ENCODE measurements around the gene TREML4.
"Not testable (repeated sequence)": the region's sequence is repeated elsewhere in the genome, so short reads cannot be mapped to it uniquely, and the experiment has no call there.

Gene TREML4, protein sequence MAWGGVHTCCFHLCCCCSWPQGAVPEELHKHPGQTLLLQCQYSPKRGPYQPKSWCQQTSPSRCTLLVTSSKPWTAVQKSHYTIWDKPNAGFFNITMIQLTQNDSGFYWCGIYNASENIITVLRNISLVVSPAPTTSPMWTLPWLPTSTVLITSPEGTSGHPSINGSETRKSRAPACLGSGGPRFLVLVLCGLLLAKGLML

DNA sequence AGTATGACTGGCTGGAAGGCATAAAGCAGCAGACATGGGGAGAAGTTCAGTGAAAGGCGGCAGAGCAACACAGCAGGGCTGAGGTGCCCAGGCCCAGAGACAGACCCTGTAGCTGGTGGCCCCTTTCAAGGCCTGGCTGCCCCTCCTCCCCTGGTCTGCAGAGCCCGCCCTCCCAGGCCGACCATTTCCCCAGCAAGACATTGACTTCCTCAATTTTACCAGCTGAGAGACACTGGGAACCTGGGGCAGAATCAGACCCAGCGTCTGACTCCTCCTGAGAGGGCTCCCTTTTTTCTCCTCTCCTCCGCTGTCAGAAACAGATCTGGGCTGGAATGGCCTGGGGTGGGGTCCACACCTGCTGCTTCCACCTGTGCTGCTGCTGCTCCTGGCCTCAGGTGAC lies at the start of gene TREML4:
TREML4 (plus strand) TSS at position 254 of the 400 bp plus-strand sequence; CDS start at position 333, 79 bp downstream.
- no peak for DNase-seq

GRCh38 chr6:41179163-41179562 lies 49.0 kb upstream of the TREML4 start:
- no peak for DNase-seq

DNA sequence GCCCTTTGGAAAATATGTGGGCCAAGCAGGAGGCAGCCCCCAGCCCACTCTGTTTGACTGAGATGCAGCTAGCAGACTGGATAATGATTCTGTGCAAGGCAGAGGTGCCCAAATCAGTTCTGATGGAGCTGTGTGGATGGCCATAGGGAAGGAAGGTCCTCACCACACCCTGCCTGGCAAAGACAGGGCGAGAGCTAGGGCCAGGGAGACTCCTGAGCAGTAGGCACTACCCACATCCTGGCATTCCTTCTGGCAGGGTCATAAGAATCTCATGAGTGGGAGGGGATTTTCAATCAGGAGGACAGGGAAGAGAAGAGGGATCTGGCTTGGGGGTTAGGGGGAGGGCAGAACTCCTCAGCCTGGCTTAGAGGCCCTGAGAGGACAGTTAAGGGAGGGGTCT lies 46.6 kb upstream of the TREML4 start:
- no peak for DNase-seq

GRCh38 chr6:41182069-41183034 lies 45.8 kb upstream of the TREML4 start:
- DNase-seq = peak; percentile 45 to 80

GRCh38 chr6:41184761-41185160 lies 43.4 kb upstream of the TREML4 start:
- DNase-seq = no peak

- no peak for DNase-seq
Observed at GRCh38 chr6:41186031-41186562, 42.1 kb upstream of the TREML4 start.

- DNase-seq = no peak
Observed at GRCh38 chr6:41187924-41188886, 39.9 kb upstream of the TREML4 start.

DNA sequence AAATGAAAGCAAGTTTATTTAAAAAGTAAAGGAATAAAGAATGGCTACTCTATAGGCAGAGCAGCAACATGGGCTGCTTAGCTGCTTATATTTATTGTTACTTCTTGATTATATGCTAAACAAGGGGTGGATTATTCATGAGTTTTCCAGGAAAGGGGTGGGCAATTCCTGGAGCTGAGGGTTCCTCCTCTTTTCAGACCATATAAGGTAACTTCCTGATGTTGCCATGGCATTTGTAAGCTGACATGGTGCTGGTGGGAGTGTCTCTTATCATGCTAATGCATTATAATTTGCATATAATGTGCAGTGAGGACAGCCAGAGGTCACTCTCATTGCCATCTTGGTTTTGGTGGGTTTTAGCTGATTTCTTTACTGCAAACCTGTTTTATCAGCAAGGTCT lies 39.1 kb upstream of the TREML4 start:
- DNase-seq = not testable (repeated sequence)

- DNase-seq = no peak
Observed at GRCh38 chr6:41189967-41190366, 38.2 kb upstream of the TREML4 start.

DNA sequence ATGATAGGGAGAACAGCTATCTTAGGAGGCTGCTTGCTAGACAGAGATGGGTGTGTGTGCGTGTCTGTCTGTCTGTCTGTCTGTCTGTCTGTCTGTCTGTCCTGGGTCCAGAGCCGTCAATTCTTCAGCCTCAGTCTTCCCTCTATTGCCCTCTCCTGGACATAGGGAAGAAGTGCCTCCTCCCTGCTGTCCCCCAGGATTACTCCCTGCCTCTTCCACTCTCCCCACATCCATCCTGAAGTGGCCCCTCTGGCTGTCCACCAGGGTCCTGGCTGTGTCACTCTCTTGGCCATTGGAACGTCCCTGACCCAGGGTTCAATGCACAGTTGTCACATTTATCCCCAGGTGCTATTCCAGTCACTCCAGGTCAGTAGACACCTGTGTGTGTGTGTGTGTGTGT lies 37.4 kb upstream of the TREML4 start:
- no peak for DNase-seq

DNA sequence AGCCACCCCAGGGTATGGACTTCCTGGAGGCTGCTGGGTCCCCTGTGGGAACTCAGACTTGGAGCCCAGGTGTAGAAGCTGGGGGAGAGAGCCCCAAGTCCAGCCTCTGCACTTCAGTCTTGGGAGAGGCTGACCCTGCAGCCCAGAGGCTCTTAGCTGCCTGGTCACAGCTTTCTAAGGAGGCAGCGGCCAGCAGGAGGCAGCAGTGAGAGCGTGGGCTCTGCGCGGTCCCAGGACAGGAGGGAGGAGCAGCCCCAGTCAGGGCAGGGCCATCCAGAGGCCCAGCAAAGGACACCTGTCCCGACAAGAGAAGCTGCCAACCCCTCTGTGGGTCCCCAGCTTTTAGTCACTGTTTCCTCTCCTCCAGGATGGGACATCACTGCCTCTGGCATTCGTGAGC lies 36.6 kb upstream of the TREML4 start:
- DNase-seq = peak; percentile 7 to 63

DNA sequence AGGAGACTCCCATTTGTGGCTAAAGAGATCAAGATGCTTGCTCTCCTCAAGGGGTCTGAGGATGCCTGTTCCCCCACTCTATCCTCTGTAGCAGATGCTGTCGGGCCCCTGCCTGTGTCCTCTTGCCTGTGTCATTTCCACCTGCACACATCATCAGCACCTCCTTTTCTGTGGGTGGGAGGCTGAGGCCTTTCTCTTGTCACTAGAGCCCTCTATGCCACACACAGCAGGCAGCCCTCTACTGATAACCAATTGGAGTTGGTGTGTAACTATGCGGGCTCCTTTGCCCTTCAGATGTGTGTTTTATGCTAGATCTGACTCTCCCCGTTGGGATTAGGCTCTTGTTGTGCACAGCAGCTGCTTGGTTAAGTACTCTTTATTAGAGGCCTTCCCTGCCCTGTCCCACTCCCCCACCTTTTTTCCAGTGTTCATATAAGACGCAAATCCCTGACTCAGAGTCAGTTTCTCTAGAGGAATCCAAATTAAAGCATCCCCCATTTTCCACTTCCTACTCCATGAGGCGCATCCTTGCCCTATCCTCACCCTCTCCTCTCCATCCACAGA lies 34.9 kb upstream of the TREML4 start:
- DNase-seq = peak in 1 of 2 experiments; percentile 7

GRCh38 chr6:41193884-41194283 lies 34.3 kb upstream of the TREML4 start:
- DNase-seq = no peak

- DNase-seq = no peak
Observed at GRCh38 chr6:41194386-41194785, 33.8 kb upstream of the TREML4 start.

DNA sequence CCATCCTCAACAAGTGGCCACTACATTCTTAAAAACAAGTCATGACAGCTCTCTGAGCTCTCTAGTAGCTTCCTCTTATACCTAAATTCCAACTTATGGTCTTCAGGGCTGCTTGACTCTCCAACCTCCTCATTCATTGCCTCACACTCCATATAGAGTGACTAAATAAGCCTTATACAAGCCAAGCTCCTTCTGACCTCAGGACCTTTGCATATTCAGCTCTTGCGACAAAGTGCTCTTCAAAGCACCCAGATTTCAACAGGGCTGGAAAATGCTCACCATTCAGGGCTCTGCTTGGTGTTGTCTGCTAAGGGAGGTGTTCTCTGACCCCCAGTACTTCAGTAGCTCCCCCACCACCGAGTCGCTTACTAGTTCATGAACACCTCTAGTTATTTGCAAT lies 30.9 kb upstream of the TREML4 start:
- DNase-seq = no peak

DNA sequence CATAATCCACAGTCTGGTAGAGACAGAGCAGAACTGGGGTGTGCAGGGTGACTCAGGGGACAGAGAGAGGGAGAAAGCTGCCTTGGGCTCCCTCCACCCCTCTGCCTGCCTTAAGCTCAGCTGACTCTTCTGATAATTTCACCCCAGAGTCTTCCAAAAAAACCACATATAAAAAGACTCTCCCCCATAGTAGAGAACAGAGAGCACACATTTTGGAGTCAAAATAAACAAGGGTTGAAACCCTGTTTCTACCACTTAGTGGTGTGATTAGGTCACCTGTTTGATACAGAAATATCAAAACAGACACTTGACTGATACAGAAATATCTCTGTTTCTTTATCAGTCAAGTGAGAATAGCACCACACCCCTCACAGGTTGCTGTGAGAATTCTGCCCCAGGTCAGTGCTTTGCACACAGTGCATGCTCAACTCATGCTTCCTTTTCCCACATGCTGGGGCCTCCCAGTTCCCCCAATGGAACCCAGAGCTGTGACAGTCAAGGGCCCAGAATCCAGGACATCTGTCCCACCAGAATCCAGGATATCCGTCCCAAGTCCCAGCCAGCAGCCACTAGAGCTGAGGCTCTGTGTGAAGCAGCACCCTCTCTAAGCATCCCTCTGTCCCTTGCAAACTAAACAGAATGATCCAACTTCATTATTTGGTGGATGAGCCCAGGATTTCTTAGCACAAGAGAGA lies 28.4 kb upstream of the TREML4 start:
- no peak for DNase-seq

GRCh38 chr6:41200296-41200900 lies 27.8 kb upstream of the TREML4 start:
- no peak for DNase-seq

DNA sequence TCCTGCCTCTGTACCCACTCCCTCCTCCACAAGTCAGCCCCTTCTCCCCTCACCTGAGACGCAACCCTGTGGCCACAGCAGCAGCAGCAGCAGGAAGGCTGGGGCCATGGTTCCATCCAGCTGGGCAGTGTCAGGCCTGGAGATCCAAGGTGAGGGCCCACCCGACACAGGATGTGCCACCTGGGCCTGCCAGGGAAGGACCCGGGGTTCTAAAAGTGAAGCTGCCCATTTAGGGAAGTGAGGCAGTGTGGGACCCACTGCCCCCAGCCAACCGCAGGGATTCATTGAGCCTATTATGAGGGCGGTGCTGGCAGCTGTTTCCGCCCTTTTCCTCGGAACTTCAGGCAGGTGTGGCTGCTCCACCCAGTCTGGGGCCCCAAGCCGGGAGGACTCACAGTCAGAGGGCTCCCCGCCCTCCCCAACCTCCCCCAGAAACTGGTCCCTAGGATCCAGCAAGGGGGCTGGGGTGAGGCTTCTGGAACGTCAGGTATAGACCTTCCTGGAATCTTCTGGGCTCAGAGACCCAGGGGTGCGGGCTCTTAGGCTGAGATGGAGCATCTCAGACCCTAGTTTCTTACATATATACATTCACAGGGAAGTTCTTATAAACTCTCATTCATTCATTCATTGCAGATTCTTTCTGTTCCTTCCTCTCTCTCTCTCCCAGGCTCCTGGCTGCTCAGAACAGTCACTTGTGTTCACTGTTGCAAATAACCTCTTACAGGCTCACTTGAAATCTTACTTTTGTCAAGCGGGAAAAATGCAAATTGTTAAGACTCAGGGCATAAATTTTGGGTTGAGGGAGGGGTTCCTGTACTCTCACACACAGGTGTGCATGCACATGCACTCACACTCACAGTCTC lies 27.0 kb upstream of the TREML4 start, which contains the start of gene TREML2:
TREML2 (minus strand) TSS at position 249 of the 863 bp plus-strand sequence; CDS start at position 108, 141 bp downstream.
- no peak for DNase-seq

GRCh38 chr6:41201764-41202173 lies 26.4 kb upstream of the TREML4 start:
- no peak for DNase-seq

GRCh38 chr6:41204156-41204555 lies 24.0 kb upstream of the TREML4 start:
- no peak for DNase-seq
